Measurements from ENCODE around the gene EYA3. TPM values are rescaled to one million over a fixed set of nuclear protein-coding genes. Genes with fewer than 3 reads are reported as not detected.

The EYA3 gene
- total and polyA plus RNA-seq, 2 of the 4 experiments (the other 2 are of a cell fraction) = 9.1 to 17.6 TPM

DNA sequence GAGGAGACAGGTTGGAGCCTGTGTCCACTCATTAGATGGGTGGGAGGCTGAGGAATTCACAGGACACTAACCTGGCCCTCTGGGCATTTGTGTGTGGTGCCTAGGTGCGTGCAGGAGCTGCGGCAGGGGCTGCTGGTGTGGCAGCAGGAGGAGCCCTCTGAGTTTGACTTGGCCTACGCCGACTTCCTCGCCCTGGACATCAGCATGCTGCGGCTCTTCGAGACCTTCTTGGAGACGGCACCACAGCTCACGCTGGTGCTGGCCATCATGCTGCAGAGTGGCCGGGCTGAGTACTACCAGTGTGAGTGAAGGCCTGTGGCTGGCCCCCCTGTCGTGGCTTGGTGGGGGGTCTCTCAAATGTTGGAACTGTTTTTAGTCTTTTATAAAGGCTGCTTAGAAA is 125.0 kb downstream of the EYA3 start:
- no peak overlapping the region for H3K14ac ChIP-seq (replicated peaks; ENCODE audit: low read depth, low read length)
- peaks cover 26% of the 10 kb centered on the region; the same call in 1 of the 2 replicates for H3K36me3 ChIP-seq (ENCODE audit: control insufficient read depth, insufficient read depth, low read length)
- dilution Hi-C loops (cut with HindIII; ENCODE audit: low sequenced_read_pairs, unreplicated experiment) = no loop called here
- no peak overlapping the region for H2AK5ac ChIP-seq (ENCODE audit: low read depth, low read length)
- no peaks in the 10 kb centered on the region; the same call in 1 of the 2 replicates for H4K20me1 ChIP-seq (ENCODE audit: insufficient read depth, low read length)
- H3K79me1 ChIP-seq (ENCODE audit: low read depth in 1 of 2, low read length in 2 of 2) = peaks cover 13 to 49% of the 10 kb centered on the region in 2 experiments
- H3K27ac ChIP-seq (ENCODE audit: insufficient read depth, low read length) = no peak overlapping the region
- H3K4me3 ChIP-seq (ENCODE audit: insufficient read depth, low read depth, low read length) = no peak overlapping the region
- no peaks in the 10 kb centered on the region for H3K27me3 ChIP-seq (ENCODE audit: control insufficient read depth, insufficient read depth, low read length)
- H3K4me1 ChIP-seq (ENCODE audit: control insufficient read depth, insufficient read depth, low read length) = peaks cover 18% of the 10 kb centered on the region
- no peak overlapping the region for H3K56ac ChIP-seq (ENCODE audit: extremely low read depth, insufficient read depth, low read length)
- no peak overlapping the region for H3K18ac ChIP-seq (ENCODE audit: low read depth, low read length)
- ATAC-seq (ENCODE audit: low read depth) (no peak), DNase-seq (no peak)
- no TSS peak for BruUV-seq (replicated peaks)
- no peak overlapping the region for H4K91ac ChIP-seq (ENCODE audit: insufficient read depth, low read depth, low read length)
- H3K9me3 ChIP-seq (ENCODE audit: control insufficient read depth, insufficient read depth, low read length) = no peaks in the 10 kb centered on the region
- in situ Hi-C loops (cut with MboI; ENCODE audit: low sequenced_read_pairs) = no loop called here
- no peak overlapping the region for H3K23ac ChIP-seq (ENCODE audit: low read depth, low read length)
- H3K9me1 ChIP-seq (ENCODE audit: insufficient read depth, low read length) = peaks cover 32% of the 10 kb centered on the region
- no peak overlapping the region for H2BK5ac ChIP-seq (ENCODE audit: low read depth, low read length, poor library complexity, severe bottlenecking)
- no peak overlapping the region for H3K4me2 ChIP-seq (ENCODE audit: low read depth, low read length)
- H4K8ac ChIP-seq (ENCODE audit: low read depth in 2 of 2, low read length in 2 of 2) = no peak overlapping the region
- H2BK20ac ChIP-seq (ENCODE audit: low read depth, low read length) = no peak overlapping the region
- H2AK9ac ChIP-seq (replicated peaks; ENCODE audit: low read depth, low read length, poor library complexity) = no peak overlapping the region
- 94% methylated on average over 10 of the region's 11 CpGs; no CpG with 5 or more reads in 1 of the 2 experiments for WGBS, 2 experiments (ENCODE audit: extremely low coverage in 2 of 2, insufficient read length in 1 of 2)
- H3K4ac ChIP-seq (ENCODE audit: low read depth, low read length) = no peak overlapping the region
- no peak overlapping the region for H2BK120ac ChIP-seq (ENCODE audit: low read depth, low read length)
- no peak for TF ChIP-seq CEBPB (IDR thresholded peaks at IDR 0.05; ENCODE audit: low read depth, low read length)
- TF ChIP-seq MAZ (IDR thresholded peaks at IDR 0.05; ENCODE audit: borderline replicate concordance, low read depth, low read length) = no peak
- TF ChIP-seq, protein P1, sequence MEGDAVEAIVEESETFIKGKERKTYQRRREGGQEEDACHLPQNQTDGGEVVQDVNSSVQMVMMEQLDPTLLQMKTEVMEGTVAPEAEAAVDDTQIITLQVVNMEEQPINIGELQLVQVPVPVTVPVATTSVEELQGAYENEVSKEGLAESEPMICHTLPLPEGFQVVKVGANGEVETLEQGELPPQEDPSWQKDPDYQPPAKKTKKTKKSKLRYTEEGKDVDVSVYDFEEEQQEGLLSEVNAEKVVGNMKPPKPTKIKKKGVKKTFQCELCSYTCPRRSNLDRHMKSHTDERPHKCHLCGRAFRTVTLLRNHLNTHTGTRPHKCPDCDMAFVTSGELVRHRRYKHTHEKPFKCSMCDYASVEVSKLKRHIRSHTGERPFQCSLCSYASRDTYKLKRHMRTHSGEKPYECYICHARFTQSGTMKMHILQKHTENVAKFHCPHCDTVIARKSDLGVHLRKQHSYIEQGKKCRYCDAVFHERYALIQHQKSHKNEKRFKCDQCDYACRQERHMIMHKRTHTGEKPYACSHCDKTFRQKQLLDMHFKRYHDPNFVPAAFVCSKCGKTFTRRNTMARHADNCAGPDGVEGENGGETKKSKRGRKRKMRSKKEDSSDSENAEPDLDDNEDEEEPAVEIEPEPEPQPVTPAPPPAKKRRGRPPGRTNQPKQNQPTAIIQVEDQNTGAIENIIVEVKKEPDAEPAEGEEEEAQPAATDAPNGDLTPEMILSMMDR (conservative IDR thresholded peaks at IDR 0.05; ENCODE audit: low read depth, low read length) = no peak
- TF ChIP-seq CHD1 (IDR thresholded peaks at IDR 0.05; ENCODE audit: low read depth, low read length) = no peak
- TF ChIP-seq MXI1 (IDR thresholded peaks at IDR 0.05; ENCODE audit: borderline replicate concordance, low read depth, low read length) = no peak
- TF ChIP-seq, protein P2, sequence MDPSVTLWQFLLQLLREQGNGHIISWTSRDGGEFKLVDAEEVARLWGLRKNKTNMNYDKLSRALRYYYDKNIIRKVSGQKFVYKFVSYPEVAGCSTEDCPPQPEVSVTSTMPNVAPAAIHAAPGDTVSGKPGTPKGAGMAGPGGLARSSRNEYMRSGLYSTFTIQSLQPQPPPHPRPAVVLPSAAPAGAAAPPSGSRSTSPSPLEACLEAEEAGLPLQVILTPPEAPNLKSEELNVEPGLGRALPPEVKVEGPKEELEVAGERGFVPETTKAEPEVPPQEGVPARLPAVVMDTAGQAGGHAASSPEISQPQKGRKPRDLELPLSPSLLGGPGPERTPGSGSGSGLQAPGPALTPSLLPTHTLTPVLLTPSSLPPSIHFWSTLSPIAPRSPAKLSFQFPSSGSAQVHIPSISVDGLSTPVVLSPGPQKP (IDR thresholded peaks at IDR 0.05; ENCODE audit: borderline replicate concordance, low read depth, low read length) = no peak
- no peak for TF ChIP-seq SMC3 (IDR thresholded peaks at IDR 0.05; ENCODE audit: low read depth, low read length)
- TF ChIP-seq RAD21 (IDR thresholded peaks at IDR 0.05; ENCODE audit: low read length) = no peak
- TF ChIP-seq NFE2L2 (IDR thresholded peaks at IDR 0.05; ENCODE audit: low read depth, low read length) = no peak
- no peak for TF ChIP-seq RFX5 (IDR thresholded peaks at IDR 0.05; ENCODE audit: low read depth, low read length)
- no peak for TF ChIP-seq POLR2A (IDR thresholded peaks at IDR 0.05; ENCODE audit: low read depth, low read length)
- no peak for TF ChIP-seq RCOR1 (IDR thresholded peaks at IDR 0.05; ENCODE audit: insufficient replicate concordance, low read length)
- no peak for TF ChIP-seq BHLHE40 (IDR thresholded peaks at IDR 0.05; ENCODE audit: low read depth, low read length)
- TF ChIP-seq MAFK (IDR thresholded peaks at IDR 0.05; ENCODE audit: low read depth, low read length) = no peak
- TF ChIP-seq, protein P3, sequence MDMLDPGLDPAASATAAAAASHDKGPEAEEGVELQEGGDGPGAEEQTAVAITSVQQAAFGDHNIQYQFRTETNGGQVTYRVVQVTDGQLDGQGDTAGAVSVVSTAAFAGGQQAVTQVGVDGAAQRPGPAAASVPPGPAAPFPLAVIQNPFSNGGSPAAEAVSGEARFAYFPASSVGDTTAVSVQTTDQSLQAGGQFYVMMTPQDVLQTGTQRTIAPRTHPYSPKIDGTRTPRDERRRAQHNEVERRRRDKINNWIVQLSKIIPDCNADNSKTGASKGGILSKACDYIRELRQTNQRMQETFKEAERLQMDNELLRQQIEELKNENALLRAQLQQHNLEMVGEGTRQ (IDR thresholded peaks at IDR 0.05; ENCODE audit: low read depth, low read length) = no peak
- TF ChIP-seq FOS (IDR thresholded peaks at IDR 0.05; ENCODE audit: low read depth, low read length) = no peak
- no peak overlapping the region for H2AFZ ChIP-seq (replicated peaks; ENCODE audit: low read length, poor library complexity)
- intact Hi-C loops (cut with micrococcal nuclease) = no loop called here
- no peak overlapping the region for H4K5ac ChIP-seq (ENCODE audit: low read depth, low read length)
- no peak overlapping the region for H3K9ac ChIP-seq (ENCODE audit: low read depth, low read length)
- POLR2A ChIA-PET (ENCODE audit: unreplicated experiment) = no interaction called here
- CTCF ChIA-PET = no interaction called here
- H2BK15ac ChIP-seq (ENCODE audit: low read depth, low read length) = no peak overlapping the region

Measured in IMR-90 (cell line).